GM12878 (cell line): ENCODE measurements around the gene FBXO42.

Source experiments
- EP300 ChIP-seq, 2 experiments: fragments of 150-350 bp in 1 of 2; IDR thresholded peaks; 2 replicates each; pipeline ENCODE4 v1.6.1; 2011 to 2012; ENCODE audit warnings: low read depth in 2 of 2, low read length in 2 of 2, borderline replicate concordance in 1 of 2, improper control_type of control experiment in 1 of 2, inconsistent platforms in 1 of 2; ENCODE audit not compliant: control insufficient read depth in 1 of 2
- HDAC2 ChIP-seq: fragments of 200-600 bp; sonication (generic); IDR thresholded peaks from 2 replicates; pipeline ENCODE4 v1.6.1; 2017
- TAF1 ChIP-seq: IDR thresholded peaks from 2 replicates; pipeline ENCODE4 v1.6.1; 2011; ENCODE audit warnings: mild to moderate bottlenecking, low read depth, low read length, borderline replicate concordance
- TBL1XR1 ChIP-seq: IDR thresholded peaks from 2 replicates; pipeline ENCODE4 v1.6.1; 2012; ENCODE audit warnings: low read depth, low read length, improper control_type of control experiment
- TF ChIP-seq, protein P1 (sequence below), 3 experiments: IDR thresholded peaks in 2 of 3; conservative IDR thresholded peaks in 1 of 3; 2 replicates each; pipeline ENCODE4 v1.5.1; 2011; ENCODE audit warnings: low read depth in 3 of 3, low read length in 3 of 3, mild to moderate bottlenecking in 3 of 3, control low read depth in 2 of 3, moderate library complexity in 2 of 3, inconsistent platforms in 1 of 3, mixed read lengths in 1 of 3; ENCODE audit not compliant: control insufficient read depth in 2 of 3, insufficient read depth in 1 of 3; ENCODE audit errors: extremely low read depth in 1 of 3

DNA sequence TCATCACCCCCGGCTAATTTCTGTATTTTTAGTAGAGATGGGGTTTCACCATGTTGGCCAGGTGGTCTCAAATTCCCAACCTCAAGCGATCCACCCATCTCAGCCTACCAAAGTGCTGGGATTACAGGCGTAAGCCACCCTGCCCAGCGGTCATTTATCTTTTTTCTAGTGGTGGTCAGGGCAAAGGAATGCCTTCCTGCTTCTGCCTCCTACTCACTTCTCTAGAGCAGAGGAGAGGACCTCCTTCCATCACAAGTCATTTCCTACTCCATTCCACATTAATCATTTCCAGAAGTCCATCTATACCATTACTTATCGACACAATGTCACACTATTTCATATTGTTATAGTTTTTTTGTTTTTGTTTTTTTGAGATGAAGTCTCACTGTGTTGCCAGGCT, 13.3 kb downstream of the FBXO42 start:
- TF ChIP-seq, protein P1, sequence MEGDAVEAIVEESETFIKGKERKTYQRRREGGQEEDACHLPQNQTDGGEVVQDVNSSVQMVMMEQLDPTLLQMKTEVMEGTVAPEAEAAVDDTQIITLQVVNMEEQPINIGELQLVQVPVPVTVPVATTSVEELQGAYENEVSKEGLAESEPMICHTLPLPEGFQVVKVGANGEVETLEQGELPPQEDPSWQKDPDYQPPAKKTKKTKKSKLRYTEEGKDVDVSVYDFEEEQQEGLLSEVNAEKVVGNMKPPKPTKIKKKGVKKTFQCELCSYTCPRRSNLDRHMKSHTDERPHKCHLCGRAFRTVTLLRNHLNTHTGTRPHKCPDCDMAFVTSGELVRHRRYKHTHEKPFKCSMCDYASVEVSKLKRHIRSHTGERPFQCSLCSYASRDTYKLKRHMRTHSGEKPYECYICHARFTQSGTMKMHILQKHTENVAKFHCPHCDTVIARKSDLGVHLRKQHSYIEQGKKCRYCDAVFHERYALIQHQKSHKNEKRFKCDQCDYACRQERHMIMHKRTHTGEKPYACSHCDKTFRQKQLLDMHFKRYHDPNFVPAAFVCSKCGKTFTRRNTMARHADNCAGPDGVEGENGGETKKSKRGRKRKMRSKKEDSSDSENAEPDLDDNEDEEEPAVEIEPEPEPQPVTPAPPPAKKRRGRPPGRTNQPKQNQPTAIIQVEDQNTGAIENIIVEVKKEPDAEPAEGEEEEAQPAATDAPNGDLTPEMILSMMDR (IDR thresholded peaks at IDR 0.05 in 2 of 3, conservative IDR thresholded peaks at IDR 0.05 in 1 of 3; ENCODE audit: control insufficient read depth in 2 of 3, extremely low read depth in 1 of 3, insufficient read depth in 1 of 3, low read depth in 3 of 3, low read length in 3 of 3): no peak
- TF ChIP-seq TBL1XR1 (no peak), HDAC2 (no peak), EP300 (IDR thresholded peaks at IDR 0.05; ENCODE audit: borderline replicate concordance in 1 of 2, control insufficient read depth in 1 of 2, low read depth in 2 of 2, low read length in 2 of 2) (no peak), TAF1 (no peak)
